GM21447 (cell line): Measurements from ENCODE around the gene SST.
A peak's percentile ranks its signal among the peaks of the same experiment; 100 is the strongest.

ENCODE experiments used
- ATAC-seq: cut with Tn5 transposase; IDR thresholded peaks from one replicate; pipeline ENCODE4 v1.9.1; 2021; ENCODE audit not compliant: unreplicated experiment

The SST gene

DNA sequence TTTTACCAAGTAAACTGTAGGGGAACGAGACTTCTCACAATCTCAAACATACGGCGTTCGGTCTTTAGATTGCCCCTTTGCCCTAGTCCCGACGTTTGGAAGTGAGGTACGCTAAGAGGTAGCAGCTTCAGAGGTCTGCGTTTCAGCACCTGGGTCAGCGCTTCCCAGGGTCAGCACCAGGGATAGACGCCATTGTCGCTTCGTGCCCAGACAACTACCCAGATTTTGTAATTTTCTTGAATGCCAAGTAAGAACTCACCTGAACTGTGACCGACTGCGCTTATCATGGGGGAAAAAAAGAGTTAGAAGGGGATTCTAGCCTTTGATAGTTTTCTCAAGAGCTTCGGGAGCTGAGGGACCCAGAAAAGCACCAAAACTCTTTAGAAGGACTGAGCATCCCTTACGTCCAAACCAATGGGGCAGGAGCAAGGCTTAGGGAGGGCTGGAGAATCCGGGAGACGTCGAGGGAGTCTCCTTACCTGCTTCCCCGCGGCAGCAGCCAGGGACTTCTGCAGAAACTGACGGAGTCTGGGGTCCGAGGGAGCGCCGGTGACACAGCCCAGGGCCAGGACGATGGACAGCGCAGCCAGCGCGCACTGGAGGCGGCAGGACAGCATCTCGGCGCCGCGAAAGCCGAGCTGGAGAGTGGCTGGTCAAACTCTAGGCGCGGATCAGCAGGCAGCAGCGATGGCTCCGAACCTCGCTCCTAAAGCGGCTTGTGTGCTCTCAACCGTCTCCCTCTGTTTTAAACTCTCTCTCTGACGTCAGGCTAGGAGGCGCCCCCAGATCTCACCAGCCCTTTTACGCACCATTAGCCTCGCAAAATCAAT is at the start of gene SST:
Gene SST (minus strand): TSS at position 720 of the 830 bp plus-strand sequence. CDS start 103 bp downstream, at position 617.
- ATAC-seq, result no peak

- ATAC-seq, result no peak
Measured at GRCh38 chr3:187719628-187720336, 49.6 kb upstream of the SST start.

GRCh38 chr3:187718802-187719201 is 48.6 kb upstream of the SST start:
- no peak for ATAC-seq

DNA sequence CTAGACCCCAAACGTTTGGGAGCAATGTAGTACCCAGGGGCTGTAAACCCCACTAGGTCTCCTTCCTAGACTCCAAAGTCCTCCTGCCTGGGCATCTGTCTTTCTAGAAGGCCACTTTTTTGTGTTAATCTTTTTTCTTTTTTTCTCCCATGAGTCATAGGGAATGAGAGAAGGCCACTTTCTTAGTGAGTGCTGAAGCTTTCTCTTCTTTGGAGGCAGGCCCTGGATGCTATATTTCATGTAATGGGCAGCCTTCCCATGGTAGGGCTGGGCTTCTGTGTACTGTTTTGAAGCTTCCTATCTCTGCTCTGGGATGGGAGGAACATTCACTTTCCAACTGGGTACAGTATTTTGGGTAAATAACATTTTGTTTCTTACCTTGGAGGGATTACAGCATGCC is 47.4 kb upstream of the SST start:
- ATAC-seq, result no peak

- peak; percentile 87 for ATAC-seq
Measured at GRCh38 chr3:187714404-187714979, 44.3 kb upstream of the SST start.

DNA sequence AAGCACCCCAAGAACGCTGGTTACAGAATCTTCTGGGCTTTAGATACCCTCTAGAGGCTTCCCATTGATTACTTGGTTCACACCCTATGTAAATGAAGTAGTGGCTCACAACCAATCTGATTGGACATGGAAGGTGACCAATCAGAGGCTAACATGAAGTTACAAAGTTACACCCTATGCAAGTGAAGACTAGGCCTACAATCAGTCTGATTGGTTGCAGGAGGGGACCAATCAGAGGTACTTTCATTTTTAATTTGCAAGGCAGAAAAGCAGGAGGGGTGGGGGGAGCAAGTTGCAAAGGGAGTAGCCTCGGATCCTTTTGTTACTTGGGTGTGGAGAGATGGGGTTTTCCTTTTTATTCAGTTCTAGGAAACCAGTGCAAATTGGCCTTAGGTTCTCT is 43.3 kb upstream of the SST start:
- no peak for ATAC-seq

DNA sequence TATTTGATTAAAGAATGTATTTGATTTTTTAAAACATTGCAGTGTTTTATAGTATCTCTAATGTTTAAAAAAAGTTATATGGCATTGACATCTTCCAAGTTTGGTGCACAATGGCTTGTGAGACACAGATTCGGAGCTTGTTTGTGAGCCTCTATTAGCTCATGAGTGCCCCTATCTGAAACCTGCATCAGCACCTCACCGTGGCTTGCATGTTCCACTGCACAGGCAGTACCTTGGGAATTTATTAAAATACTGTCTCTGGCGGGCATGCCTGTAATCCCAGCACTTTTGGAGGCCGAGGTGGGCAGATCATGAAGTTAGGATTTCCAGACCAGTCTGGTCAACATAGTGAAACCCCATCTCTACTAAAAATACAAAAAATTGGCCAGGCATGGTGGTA is 39.0 kb upstream of the SST start:
- ATAC-seq, result no peak

DNA sequence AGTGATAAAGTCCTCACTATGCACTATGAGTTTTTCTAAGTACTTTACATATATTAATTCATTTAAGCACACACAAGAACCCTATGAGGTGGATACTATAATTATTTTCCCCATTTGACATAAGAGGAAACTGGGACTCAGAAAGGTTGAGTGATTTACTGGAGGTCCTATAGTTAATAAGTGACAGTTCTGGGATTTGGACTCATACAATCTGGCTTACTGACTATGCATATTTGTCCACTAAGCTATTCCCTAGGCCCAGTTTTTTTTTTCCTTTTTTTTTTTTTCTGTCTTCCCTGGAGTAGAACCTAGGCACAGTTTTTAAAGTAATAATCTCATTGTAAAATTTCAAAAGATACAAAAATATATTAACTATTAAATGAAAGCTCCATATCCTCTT is 38.5 kb upstream of the SST start:
- no peak for ATAC-seq

GRCh38 chr3:187706971-187707370 is 36.8 kb upstream of the SST start:
- ATAC-seq, result no peak

- ATAC-seq, result no peak
Measured at GRCh38 chr3:187705164-187705563, 35.0 kb upstream of the SST start.

GRCh38 chr3:187702507-187703033 is 32.4 kb upstream of the SST start, which contains the start of gene RTP2:
TSS of gene RTP2 (minus strand) at chr3:187702557. CDS start at chr3:187702128, 429 bp downstream.
- no peak for ATAC-seq

DNA sequence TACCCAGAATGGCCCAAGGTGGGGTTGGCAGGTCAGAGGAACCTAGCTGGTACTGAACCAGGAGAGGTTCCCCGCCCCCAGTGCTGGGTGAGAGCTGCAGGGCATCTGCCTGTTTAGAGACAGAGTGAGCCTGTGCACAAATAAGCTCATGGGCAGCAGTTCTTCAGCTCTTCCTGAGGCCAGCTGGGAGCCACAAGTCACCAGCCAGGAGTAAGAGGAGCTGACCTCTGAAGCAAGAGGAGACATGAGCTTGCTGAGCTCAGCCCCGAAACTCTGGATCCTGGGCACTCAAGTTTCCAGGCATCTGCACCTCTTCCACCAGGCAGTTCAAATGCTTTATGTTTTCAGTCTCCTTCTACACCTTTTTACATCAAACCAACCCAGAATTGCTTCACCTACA is 30.1 kb upstream of the SST start:
- ATAC-seq, result no peak

GRCh38 chr3:187698499-187699399 is 28.6 kb upstream of the SST start:
- no peak for ATAC-seq

- no peak for ATAC-seq
Measured at GRCh38 chr3:187696021-187696420, 25.8 kb upstream of the SST start.

DNA sequence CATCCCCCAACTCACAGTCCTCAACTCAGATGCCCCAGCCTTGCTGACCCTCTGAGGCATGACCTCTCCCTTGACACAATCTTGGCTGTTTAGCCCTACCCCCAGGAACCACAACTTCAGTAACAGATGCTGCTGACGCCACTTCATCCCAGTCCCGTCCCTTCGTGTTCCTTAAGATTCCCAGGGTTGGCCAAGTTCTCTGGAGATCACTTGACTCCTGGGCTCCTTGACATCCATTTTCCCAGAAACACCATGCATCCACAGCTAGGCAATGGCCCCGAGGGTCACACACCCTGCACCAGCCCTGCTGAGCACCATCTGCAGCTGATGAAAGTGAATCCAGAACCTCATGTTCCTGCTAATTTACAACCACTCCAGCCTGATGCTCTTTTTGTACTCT is 25.3 kb upstream of the SST start:
- ATAC-seq, result no peak

GRCh38 chr3:187694801-187695200 is 24.6 kb upstream of the SST start:
- ATAC-seq, result no peak

- ATAC-seq, result no peak
Measured at GRCh38 chr3:187693431-187693830, 23.2 kb upstream of the SST start.

- ATAC-seq, result no peak
Measured at GRCh38 chr3:187689984-187690383, 19.8 kb upstream of the SST start.

DNA sequence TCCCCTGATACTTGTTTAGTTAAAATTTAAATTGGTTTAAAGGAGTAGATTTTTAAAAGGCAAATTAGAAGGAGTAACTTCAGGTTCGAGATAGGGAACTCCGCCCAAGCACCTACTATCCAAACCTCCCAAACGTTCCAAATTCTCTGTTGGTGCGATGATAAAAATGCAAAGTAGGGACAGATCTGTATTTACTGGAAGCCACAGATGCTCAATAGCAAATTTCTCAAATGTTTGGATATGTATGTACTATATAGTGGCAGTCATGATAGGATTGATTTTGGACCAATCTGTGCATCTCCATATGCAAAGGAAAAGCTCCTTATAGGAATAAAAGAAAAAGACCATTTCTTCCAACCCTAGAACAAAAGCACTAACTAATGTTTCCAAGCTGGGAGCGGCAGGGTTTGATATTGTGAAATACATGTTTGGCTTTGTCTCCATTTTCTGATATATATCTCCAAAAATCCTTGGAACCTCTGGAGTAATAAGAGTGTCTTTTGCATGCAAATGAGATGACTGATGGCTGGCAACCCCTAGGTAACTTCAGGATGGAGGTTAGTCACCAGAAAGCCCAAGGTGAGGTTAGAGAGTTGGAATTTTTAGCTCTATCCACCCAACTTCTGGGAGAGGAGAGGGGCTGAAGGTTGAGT is 16.6 kb upstream of the SST start:
- no peak for ATAC-seq

DNA sequence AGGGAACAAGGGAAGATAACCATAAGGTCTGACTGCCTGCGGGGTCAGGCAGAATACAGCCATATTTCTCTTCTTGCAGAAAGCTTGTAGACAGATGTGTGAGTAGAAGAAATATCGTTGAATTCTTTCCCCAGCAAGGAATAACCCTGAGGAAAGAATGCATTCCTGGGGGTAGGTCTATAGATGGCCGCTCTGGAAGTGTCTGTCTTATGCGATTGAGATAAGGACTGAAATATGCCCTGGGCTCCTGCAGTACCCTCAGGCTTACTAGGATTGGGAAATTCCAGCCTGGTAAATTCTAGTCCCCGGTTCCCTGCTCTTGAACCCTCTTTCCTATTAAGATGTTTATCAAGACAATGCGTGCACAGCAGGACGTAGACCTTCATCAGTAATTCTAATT is 15.8 kb upstream of the SST start:
- ATAC-seq, result no peak
